Measurements from ENCODE around the gene PHLDB3.
"Not testable (repeated sequence)": the region's sequence is repeated elsewhere in the genome, so short reads cannot be mapped to it uniquely, and the experiment has no call there.

The PHLDB3 gene

DNA sequence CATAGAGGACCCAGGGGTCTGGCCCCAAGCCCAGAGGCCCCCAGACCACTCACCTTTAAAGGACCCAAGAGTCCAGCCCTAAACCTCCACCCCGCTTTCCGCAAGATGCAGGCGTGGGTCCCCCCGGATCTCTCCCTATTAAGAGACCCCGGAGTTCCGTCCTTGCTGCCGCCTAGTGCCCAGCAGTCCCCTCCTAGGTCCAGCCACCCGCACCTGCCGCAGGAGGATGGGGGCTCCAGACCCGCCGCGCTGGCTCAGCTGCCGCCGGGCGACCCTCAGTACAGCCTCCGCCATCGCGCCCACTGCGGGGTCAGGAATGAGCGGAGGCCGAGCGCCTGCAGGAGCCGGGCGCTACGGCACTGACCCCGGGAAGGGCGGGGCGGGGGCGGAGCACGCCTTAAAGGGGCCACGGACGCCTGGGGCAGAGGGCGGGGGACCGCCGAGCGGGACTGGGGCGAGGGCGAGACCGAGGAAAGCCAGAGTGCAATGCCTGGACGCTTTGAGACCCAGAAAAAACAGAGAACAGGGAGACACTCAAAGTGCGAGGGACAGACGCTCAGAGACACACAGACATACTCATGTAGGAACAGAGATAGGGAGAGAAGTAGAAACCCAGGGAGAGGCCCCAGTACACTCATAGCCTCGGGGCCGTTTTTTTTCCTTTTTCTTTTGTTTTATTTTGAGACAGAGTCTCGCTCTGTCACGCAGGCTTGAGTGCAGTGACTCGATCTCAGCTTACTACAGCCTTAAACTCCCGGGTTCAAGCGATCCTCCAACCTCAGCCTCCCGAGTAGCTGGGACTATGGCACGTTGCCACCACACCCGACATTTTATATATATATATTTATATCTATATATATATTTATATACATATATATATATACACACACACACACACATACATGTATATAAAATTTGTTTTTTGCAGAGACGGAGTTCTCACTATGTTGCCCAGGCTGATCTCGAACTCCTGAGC, 22.6 kb upstream of the PHLDB3 start, which contains the start of gene ETHE1:
ETHE1 (minus strand) TSS at position 318 of the 976 bp plus-strand sequence; CDS start at position 294, 24 bp downstream.
- H3K4me3 ChIP-seq (ENCODE audit: low read depth, low read length): peak within 1 kb of the TSS; percentile 76
- DNase-seq (ENCODE audit: low read depth): no peak
- TF ChIP-seq, protein P1, sequence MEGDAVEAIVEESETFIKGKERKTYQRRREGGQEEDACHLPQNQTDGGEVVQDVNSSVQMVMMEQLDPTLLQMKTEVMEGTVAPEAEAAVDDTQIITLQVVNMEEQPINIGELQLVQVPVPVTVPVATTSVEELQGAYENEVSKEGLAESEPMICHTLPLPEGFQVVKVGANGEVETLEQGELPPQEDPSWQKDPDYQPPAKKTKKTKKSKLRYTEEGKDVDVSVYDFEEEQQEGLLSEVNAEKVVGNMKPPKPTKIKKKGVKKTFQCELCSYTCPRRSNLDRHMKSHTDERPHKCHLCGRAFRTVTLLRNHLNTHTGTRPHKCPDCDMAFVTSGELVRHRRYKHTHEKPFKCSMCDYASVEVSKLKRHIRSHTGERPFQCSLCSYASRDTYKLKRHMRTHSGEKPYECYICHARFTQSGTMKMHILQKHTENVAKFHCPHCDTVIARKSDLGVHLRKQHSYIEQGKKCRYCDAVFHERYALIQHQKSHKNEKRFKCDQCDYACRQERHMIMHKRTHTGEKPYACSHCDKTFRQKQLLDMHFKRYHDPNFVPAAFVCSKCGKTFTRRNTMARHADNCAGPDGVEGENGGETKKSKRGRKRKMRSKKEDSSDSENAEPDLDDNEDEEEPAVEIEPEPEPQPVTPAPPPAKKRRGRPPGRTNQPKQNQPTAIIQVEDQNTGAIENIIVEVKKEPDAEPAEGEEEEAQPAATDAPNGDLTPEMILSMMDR (IDR thresholded peaks at IDR 0.05; ENCODE audit: control insufficient read depth, extremely low read depth, insufficient read depth): no peak

DNA sequence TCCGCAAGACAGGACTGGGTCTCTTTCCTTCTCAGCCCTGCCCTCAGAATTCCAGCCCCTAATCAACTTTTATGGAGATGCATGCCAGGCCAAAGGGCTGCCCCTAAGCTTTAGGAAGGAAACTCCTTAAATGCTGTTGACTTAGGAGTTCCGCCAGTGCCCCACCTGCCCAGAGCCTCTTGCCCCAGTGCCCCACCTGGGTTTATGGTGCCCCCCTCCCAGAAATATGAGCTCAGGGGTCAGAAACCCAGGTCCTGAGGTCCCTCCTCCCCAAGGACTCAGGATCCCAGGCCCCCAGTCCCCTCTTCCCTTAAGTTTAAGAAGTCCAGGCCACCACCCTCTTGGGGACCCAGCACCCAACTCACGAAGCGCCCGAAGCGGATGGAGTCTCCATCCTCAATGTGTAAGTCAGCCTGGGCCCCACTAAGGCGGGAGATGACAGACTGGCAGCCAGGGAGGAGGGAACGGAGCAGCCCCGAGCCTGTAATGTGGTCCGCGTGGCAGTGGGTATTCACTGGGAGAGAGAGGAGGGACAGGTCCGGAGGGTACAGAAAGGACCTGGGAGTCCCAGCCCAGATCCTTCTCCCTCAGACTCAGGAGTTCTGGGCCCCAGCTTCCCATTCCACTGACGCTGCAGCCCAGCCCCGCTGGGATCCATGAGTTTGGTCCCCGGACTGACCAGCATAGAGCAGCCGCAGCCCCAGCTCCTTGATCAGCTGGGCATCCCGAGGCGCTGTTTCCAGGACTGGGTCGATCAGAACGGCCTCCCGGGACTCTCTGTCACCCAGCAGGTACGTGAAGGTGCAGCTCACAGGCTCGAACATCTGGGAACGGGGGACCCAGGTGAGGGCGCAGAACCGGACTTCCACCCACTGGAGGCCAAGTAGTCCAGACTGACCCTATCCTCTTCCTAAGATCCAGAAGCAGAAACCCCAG, 21.6 kb upstream of the PHLDB3 start:
- DNase-seq (ENCODE audit: low read depth): no peak
- peak overlapping the region; percentile 76 for H3K4me3 ChIP-seq (ENCODE audit: low read depth, low read length)
- TF ChIP-seq, protein P1 (IDR thresholded peaks at IDR 0.05; ENCODE audit: control insufficient read depth, extremely low read depth, insufficient read depth): no peak

DNA sequence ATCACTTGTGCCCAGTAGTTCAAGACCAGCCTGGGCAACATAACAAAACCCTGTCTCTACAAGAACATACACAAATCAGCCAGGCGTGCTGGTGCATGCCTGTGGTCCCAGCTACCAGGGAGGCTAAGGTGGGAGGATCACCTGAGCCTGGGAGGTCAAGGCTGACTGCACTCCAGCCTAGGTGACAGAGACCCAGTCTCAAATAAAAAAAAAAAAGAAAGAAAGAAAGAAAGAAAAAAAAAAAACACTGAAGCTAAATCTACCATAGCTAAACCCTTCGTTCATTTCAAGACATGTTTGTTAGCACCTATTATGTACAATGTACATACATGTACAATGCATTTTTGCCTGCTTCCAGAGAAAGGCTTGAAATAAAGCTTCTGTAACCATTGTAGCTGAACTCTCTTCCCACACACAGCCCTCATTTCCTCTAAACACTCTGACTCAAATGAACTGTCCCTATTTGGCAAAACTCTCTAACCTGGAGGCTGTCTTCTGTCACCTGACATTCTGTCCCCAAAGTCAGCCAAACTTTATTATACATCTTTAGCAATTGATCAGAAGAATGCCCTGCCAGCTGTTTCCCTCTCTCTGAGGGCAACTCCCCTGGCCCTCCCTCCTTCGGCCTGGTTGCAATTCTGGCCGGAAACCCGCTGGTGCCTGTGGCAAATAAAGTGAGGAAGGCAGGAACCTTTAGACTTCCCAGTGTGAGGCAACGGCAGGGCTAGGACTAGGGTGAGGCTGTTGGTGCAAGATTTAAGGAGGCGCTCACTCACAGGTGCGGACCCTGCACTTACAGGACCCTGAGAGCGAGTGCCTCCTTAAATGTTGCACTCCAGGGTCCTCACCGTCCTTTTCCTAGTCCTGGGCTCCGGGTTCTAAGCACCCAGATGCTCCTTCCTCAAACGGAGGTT, 20.6 kb upstream of the PHLDB3 start:
- TF ChIP-seq, protein P1 (IDR thresholded peaks at IDR 0.05; ENCODE audit: control insufficient read depth, extremely low read depth, insufficient read depth): no peak
- no peak for DNase-seq (ENCODE audit: low read depth)
- peak overlapping the region; percentile 76; the same call in 1 of the 2 replicates for H3K4me3 ChIP-seq (ENCODE audit: low read depth, low read length)

DNA sequence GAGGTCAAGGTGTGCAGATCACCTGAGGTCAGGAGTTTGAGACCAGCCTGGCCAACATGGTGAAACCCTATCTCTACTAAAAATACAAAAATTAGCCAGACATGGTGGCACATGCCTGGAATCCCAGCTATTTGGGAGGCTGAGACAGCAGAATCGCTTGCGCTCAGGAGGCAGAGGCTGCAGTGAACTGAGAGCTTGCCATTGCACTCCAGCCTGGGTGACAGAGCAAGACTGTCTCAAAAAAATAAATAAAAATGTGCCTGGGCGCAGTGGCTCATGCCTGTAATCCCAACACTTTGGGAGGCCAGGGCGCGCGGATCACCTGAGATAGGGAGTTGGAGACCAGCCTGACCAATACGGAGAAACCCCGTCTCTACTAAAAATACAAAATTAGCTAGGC, 19.1 kb upstream of the PHLDB3 start:
- not testable (repeated sequence) for DNase-seq (ENCODE audit: low read depth); H3K4me3 ChIP-seq (ENCODE audit: low read depth, low read length)

DNA sequence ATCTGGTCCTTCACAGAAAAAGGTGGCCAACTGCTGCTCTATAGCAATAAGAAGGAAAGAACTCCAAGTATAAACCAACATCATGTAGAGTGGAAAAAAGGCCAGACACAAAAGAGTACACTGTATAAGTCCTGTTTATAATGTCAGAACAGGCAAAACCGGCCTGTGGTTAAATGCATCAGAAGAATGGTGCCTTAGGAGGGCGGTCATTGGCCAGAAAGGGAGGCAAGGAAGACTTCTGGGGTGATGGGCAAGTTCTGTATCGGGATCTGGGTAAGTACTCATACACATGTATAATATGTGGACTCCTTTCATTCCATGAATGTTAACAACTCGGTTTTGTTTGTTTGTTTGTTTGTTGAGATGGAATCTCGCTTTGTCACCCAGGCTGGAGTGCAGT, 18.4 kb upstream of the PHLDB3 start:
- no peak for DNase-seq (ENCODE audit: low read depth)
- TF ChIP-seq, protein P1 (IDR thresholded peaks at IDR 0.05; ENCODE audit: control insufficient read depth, extremely low read depth, insufficient read depth): no peak
- H3K4me3 ChIP-seq (ENCODE audit: low read depth, low read length): no peak overlapping the region

DNA sequence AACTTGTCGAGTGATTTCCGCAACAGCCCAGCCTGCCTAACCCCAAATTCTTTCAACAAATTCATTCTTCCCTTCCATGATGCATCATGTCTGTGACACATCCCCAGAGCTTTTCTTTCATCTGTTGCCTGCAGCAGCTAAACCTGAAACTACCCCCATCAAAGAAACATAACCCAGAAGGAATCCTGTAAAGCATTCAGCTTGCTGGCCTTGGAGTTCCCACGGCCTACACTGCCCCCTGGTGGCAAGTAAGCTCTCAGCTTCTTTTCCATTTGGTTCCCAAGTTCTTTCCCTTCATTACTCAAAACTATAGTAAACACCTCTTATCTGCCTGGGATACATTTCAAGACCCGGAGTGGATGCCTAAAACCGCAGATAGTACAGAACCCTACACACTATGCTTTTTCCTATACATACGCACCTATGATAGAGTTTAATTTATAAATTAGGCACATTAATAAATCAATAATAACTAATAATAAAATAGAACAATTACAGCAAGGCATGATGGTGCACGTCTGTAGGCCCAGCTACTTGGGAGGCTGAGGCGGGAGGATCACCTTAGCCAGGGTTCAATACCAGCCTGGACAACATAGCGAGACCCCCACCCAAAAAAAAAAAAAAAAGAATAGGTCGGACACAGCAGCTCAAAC, 15.0 kb upstream of the PHLDB3 start:
- no peak overlapping the region for H3K4me3 ChIP-seq (ENCODE audit: low read depth, low read length)
- peak; percentile 30 for DNase-seq (ENCODE audit: low read depth)
- TF ChIP-seq, protein P1 (IDR thresholded peaks at IDR 0.05; ENCODE audit: control insufficient read depth, extremely low read depth, insufficient read depth): peak; percentile 63
